Ovary (tissue), 3 donors: ENCODE data around the gene DNAJC25.

Experiments used
- EP300 ChIP-seq: sonication (generic); formaldehyde crosslinking; IDR thresholded peaks from one replicate; pipeline ENCODE4 v1.6.1; 2017; ENCODE audit warnings: antibody characterized with exemption
- POLR2A ChIP-seq: fragments of 450-650 bp; IDR thresholded peaks from one replicate; pipeline ENCODE4 v1.6.1; 2017; ENCODE audit warnings: antibody characterized with exemption, mild to moderate bottlenecking, moderate library complexity
- TF ChIP-seq, protein P1 (sequence below), 3 donors: fragments of 450-650 bp in 2 of 3; fragments of 200-600 bp in 1 of 3; IDR thresholded peaks; one replicate each; pipeline versions ENCODE4 v1.5.1 to v1.8.0; 2016 to 2022; ENCODE audit warnings: antibody characterized with exemption in 3 of 3, mild to moderate bottlenecking in 1 of 3
- donor health status: DM: no; HTN: no; CAD: no.

DNA sequence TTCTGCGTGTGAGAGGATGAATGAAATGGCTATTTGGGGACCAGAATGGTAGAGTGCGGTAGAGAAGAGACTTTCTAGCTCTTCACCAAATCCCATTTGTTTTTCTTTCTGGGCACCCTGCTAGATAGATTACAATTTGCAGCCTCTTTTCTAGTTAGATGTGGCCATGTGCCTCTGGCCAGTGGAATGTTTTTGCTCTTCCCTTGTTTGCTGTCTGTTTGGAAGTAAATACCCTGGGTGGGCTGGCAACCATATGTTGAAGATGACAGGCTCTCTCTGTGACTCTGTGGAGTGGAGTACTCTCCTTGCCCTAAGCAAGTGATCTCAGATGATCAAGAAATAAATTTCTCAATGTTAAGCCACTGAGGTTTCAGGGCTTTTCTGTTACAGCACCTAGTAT is 43.2 kb downstream of the DNAJC25 start:
- TF ChIP-seq, protein P1, sequence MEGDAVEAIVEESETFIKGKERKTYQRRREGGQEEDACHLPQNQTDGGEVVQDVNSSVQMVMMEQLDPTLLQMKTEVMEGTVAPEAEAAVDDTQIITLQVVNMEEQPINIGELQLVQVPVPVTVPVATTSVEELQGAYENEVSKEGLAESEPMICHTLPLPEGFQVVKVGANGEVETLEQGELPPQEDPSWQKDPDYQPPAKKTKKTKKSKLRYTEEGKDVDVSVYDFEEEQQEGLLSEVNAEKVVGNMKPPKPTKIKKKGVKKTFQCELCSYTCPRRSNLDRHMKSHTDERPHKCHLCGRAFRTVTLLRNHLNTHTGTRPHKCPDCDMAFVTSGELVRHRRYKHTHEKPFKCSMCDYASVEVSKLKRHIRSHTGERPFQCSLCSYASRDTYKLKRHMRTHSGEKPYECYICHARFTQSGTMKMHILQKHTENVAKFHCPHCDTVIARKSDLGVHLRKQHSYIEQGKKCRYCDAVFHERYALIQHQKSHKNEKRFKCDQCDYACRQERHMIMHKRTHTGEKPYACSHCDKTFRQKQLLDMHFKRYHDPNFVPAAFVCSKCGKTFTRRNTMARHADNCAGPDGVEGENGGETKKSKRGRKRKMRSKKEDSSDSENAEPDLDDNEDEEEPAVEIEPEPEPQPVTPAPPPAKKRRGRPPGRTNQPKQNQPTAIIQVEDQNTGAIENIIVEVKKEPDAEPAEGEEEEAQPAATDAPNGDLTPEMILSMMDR (IDR thresholded peaks at IDR 0.05) = no peak
- TF ChIP-seq POLR2A = no peak
- no peak for TF ChIP-seq EP300
